HEK293 (cell line): Measurements from ENCODE around the gene DPM1.

Experiments used
- EGR2 ChIP-seq: fragments of 450-650 bp; formaldehyde crosslinking; IDR thresholded peaks from 2 replicates; pipeline ENCODE4 v1.5.1; 2016; ENCODE audit warnings: low read depth, missing biosample characterization, missing genetic modification characterization
- KLF8 ChIP-seq: fragments of 450-650 bp; formaldehyde crosslinking; IDR thresholded peaks from 2 replicates; pipeline ENCODE4 v1.5.1; 2016; ENCODE audit warnings: missing biosample characterization, missing genetic modification characterization
- PRDM1 ChIP-seq: fragments of 450-650 bp; formaldehyde crosslinking; IDR thresholded peaks from 2 replicates; pipeline ENCODE4; 2016; ENCODE audit warnings: missing biosample characterization, missing genetic modification characterization
- SP3 ChIP-seq: fragments of 450-650 bp; formaldehyde crosslinking; IDR thresholded peaks from 2 replicates; pipeline ENCODE4 v1.5.1; 2016; ENCODE audit warnings: missing biosample characterization, missing genetic modification characterization
- SP7 ChIP-seq: fragments of 450-650 bp; formaldehyde crosslinking; IDR thresholded peaks from 2 replicates; pipeline ENCODE4 v1.5.1; 2016; ENCODE audit warnings: missing biosample characterization, missing genetic modification characterization
- TCF7L2 ChIP-seq: IDR thresholded peaks from 2 replicates; pipeline ENCODE4 v1.6.1; 2011; ENCODE audit warnings: low read depth, mild to moderate bottlenecking, inconsistent platforms, low read length, moderate library complexity, borderline replicate concordance
- ZBTB48 ChIP-seq: fragments of 450-650 bp; formaldehyde crosslinking; IDR thresholded peaks from 2 replicates; pipeline ENCODE4 v1.5.1; 2016; ENCODE audit warnings: missing biosample characterization, missing genetic modification characterization
- ZEB2 ChIP-seq: fragments of 450-650 bp; formaldehyde crosslinking; IDR thresholded peaks from 2 replicates; pipeline ENCODE4 v1.5.1; 2016; ENCODE audit warnings: missing biosample characterization, missing genetic modification characterization
- ZFHX2 ChIP-seq: fragments of 450-650 bp; formaldehyde crosslinking; conservative IDR thresholded peaks from 2 replicates; pipeline ENCODE4 v1.5.1; 2016; ENCODE audit warnings: missing biosample characterization, missing genetic modification characterization
- ZNF112 ChIP-seq: fragments of 450-650 bp; formaldehyde crosslinking; IDR thresholded peaks from 2 replicates; pipeline ENCODE4 v1.5.0; 2017; ENCODE audit warnings: missing biosample characterization, missing genetic modification characterization
- ZNF184 ChIP-seq: fragments of 450-650 bp; IDR thresholded peaks from 2 replicates; pipeline ENCODE4 v1.5.1; 2018; ENCODE audit warnings: missing biosample characterization, mild to moderate bottlenecking, missing genetic modification characterization
- ZNF19 ChIP-seq: fragments of 450-650 bp; formaldehyde crosslinking; IDR thresholded peaks from 2 replicates; pipeline ENCODE4; 2016; ENCODE audit warnings: missing biosample characterization, missing genetic modification characterization, low read depth
- ZNF202 ChIP-seq: fragments of 450-650 bp; formaldehyde crosslinking; IDR thresholded peaks from 2 replicates; pipeline ENCODE4 v1.5.1; 2016; ENCODE audit warnings: missing biosample characterization, missing genetic modification characterization, borderline replicate concordance
- ZNF211 ChIP-seq: fragments of 450-650 bp; formaldehyde crosslinking; IDR thresholded peaks from 2 replicates; pipeline ENCODE4 v1.5.1; 2016; ENCODE audit warnings: low read depth, missing biosample characterization, missing genetic modification characterization
- ZNF24 ChIP-seq: fragments of 450-650 bp; formaldehyde crosslinking; IDR thresholded peaks from 2 replicates; pipeline ENCODE4 v1.5.1; 2016; ENCODE audit warnings: missing biosample characterization, missing genetic modification characterization
- ZNF350 ChIP-seq: fragments of 450-650 bp; formaldehyde crosslinking; IDR thresholded peaks from 2 replicates; pipeline ENCODE4 v1.5.0; 2017; ENCODE audit warnings: missing biosample characterization, mild to moderate bottlenecking, missing genetic modification characterization
- ZNF571 ChIP-seq: fragments of 450-650 bp; formaldehyde crosslinking; IDR thresholded peaks from 2 replicates; pipeline ENCODE4 v1.5.0; 2017; ENCODE audit warnings: missing biosample characterization, missing genetic modification characterization
- ZNF660 ChIP-seq: fragments of 450-650 bp; IDR thresholded peaks from 2 replicates; pipeline ENCODE4 v1.5.1; 2018; ENCODE audit warnings: missing biosample characterization, mild to moderate bottlenecking, missing genetic modification characterization
- ZNF747 ChIP-seq: fragments of 450-650 bp; formaldehyde crosslinking; IDR thresholded peaks from 2 replicates; pipeline ENCODE4 v1.5.1; 2016; ENCODE audit warnings: missing biosample characterization, missing genetic modification characterization
- TF ChIP-seq, protein P1 (sequence below): fragments of 450-650 bp; formaldehyde crosslinking; IDR thresholded peaks from 2 replicates; pipeline ENCODE4 v1.5.1; 2016; ENCODE audit warnings: missing biosample characterization, missing genetic modification characterization
- TF ChIP-seq, protein P2 (sequence below): fragments of 450-650 bp; formaldehyde crosslinking; IDR thresholded peaks from 2 replicates; pipeline ENCODE4 v1.5.1; 2017; ENCODE audit warnings: missing biosample characterization, missing genetic modification characterization
- TF ChIP-seq, protein P3 (sequence below): fragments of 450-650 bp; formaldehyde crosslinking; IDR thresholded peaks from 2 replicates; pipeline ENCODE4; 2016; ENCODE audit warnings: missing biosample characterization, missing genetic modification characterization
- TF ChIP-seq, protein P4 (sequence below): fragments of 450-650 bp; formaldehyde crosslinking; IDR thresholded peaks from 2 replicates; pipeline ENCODE4 v1.5.1; 2016; ENCODE audit warnings: missing biosample characterization, missing genetic modification characterization
- TF ChIP-seq, protein P5 (sequence below): fragments of 450-650 bp; formaldehyde crosslinking; IDR thresholded peaks from 2 replicates; pipeline ENCODE4 v1.5.1; 2016; ENCODE audit warnings: missing biosample characterization, missing genetic modification characterization
- TF ChIP-seq, protein P6 (sequence below): fragments of 450-650 bp; formaldehyde crosslinking; IDR thresholded peaks from 2 replicates; pipeline ENCODE4 v1.5.1; 2016; ENCODE audit warnings: missing biosample characterization, missing genetic modification characterization
- TF ChIP-seq, protein P7 (sequence below): fragments of 450-650 bp; formaldehyde crosslinking; IDR thresholded peaks from 2 replicates; pipeline ENCODE4 v1.5.1; 2016; ENCODE audit warnings: missing biosample characterization, missing genetic modification characterization

DPM1 gene

DNA sequence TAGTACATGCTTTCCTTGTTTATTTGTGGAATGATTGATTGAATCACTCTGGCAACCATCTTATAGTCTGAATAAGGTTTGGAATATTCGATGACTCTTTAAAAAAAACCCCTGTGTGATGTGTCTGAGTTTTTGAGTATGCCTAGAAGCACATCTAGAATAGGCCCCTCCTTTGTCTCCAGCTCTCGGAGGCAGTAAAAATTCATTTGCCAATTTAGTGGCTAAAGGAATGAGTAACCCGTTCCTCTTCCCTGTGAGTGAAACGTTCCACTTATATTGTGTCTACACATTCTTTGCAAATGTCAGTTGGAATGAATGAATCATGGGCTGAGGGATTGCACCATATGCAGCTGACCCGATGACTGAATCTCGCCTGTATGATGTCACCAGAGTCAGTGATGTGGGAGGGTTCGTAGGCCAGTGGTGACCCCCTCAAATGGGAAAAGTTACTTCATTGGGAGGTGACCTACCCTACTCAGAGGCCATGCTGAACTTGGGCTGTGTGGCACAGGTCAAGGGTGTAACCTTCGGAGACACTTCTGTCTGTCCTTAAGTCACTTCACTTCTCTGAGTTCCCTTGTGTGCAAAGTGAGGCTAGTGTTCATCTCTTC lies 21.8 kb upstream of the DPM1 start (continued):
- TF ChIP-seq, protein P1, sequence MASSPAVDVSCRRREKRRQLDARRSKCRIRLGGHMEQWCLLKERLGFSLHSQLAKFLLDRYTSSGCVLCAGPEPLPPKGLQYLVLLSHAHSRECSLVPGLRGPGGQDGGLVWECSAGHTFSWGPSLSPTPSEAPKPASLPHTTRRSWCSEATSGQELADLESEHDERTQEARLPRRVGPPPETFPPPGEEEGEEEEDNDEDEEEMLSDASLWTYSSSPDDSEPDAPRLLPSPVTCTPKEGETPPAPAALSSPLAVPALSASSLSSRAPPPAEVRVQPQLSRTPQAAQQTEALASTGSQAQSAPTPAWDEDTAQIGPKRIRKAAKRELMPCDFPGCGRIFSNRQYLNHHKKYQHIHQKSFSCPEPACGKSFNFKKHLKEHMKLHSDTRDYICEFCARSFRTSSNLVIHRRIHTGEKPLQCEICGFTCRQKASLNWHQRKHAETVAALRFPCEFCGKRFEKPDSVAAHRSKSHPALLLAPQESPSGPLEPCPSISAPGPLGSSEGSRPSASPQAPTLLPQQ (tag by site-specific recombination) = peak; percentile 71
- TF ChIP-seq ZNF747 (tag by site-specific recombination) (no peak), ZNF571 (tag by site-specific recombination) (no peak), TCF7L2 (no peak), ZNF211 (tag by site-specific recombination) (no peak), SP7 (tag by site-specific recombination) (peak; percentile 80; the same call in 1 of the 2 replicates), ZNF19 (tag by site-specific recombination) (no peak), PRDM1 (peak; percentile 17; the same call in 1 of the 2 replicates), ZNF184 (tag by site-specific recombination) (peak; percentile 57; the same call in 1 of the 2 replicates), ZEB2 (tag by site-specific recombination) (peak; percentile 92), EGR2 (0 out of 2 replicates have a peak, but pooled peaks have one; percentile 33), ZNF660 (tag by site-specific recombination) (peak; percentile 73; the same call in 1 of the 2 replicates), ZNF202 (tag by site-specific recombination) (no peak), ZNF24 (peak; percentile 94), ZFHX2 (tag by site-specific recombination) (peak; percentile 66), ZNF350 (no peak), KLF8 (tag by site-specific recombination) (no peak; the same call in 1 of the 2 replicates), SP3 (tag by site-specific recombination) (peak; percentile 58; the same call in 1 of the 2 replicates), ZBTB48 (tag by site-specific recombination) (no peak), ZNF112 (tag by site-specific recombination) (no peak)
- TF ChIP-seq, protein P2, sequence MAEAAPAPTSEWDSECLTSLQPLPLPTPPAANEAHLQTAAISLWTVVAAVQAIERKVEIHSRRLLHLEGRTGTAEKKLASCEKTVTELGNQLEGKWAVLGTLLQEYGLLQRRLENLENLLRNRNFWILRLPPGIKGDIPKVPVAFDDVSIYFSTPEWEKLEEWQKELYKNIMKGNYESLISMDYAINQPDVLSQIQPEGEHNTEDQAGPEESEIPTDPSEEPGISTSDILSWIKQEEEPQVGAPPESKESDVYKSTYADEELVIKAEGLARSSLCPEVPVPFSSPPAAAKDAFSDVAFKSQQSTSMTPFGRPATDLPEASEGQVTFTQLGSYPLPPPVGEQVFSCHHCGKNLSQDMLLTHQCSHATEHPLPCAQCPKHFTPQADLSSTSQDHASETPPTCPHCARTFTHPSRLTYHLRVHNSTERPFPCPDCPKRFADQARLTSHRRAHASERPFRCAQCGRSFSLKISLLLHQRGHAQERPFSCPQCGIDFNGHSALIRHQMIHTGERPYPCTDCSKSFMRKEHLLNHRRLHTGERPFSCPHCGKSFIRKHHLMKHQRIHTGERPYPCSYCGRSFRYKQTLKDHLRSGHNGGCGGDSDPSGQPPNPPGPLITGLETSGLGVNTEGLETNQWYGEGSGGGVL (tag by site-specific recombination) = peak; percentile 75
- TF ChIP-seq, protein P3, sequence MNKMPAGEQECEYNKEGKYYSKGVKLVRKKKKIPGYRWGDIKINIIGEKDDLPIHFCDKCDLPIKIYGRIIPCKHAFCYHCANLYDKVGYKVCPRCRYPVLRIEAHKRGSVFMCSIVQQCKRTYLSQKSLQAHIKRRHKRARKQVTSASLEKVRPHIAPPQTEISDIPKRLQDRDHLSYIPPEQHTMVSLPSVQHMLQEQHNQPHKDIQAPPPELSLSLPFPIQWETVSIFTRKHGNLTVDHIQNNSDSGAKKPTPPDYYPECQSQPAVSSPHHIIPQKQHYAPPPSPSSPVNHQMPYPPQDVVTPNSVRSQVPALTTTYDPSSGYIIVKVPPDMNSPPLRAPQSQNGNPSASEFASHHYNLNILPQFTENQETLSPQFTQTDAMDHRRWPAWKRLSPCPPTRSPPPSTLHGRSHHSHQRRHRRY (tag by site-specific recombination) = no peak
- TF ChIP-seq, protein P4, sequence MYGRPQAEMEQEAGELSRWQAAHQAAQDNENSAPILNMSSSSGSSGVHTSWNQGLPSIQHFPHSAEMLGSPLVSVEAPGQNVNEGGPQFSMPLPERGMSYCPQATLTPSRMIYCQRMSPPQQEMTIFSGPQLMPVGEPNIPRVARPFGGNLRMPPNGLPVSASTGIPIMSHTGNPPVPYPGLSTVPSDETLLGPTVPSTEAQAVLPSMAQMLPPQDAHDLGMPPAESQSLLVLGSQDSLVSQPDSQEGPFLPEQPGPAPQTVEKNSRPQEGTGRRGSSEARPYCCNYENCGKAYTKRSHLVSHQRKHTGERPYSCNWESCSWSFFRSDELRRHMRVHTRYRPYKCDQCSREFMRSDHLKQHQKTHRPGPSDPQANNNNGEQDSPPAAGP (tag by site-specific recombination) = peak; percentile 94
- TF ChIP-seq, protein P5, sequence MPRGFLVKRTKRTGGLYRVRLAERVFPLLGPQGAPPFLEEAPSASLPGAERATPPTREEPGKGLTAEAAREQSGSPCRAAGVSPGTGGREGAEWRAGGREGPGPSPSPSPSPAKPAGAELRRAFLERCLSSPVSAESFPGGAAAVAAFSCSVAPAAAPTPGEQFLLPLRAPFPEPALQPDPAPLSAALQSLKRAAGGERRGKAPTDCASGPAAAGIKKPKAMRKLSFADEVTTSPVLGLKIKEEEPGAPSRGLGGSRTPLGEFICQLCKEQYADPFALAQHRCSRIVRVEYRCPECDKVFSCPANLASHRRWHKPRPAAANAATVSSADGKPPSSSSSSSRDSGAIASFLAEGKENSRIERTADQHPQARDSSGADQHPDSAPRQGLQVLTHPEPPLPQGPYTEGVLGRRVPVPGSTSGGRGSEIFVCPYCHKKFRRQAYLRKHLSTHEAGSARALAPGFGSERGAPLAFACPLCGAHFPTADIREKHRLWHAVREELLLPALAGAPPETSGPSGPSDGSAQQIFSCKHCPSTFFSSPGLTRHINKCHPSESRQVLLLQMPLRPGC = peak; percentile 92
- TF ChIP-seq, protein P6, sequence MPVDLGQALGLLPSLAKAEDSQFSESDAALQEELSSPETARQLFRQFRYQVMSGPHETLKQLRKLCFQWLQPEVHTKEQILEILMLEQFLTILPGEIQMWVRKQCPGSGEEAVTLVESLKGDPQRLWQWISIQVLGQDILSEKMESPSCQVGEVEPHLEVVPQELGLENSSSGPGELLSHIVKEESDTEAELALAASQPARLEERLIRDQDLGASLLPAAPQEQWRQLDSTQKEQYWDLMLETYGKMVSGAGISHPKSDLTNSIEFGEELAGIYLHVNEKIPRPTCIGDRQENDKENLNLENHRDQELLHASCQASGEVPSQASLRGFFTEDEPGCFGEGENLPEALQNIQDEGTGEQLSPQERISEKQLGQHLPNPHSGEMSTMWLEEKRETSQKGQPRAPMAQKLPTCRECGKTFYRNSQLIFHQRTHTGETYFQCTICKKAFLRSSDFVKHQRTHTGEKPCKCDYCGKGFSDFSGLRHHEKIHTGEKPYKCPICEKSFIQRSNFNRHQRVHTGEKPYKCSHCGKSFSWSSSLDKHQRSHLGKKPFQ (tag by site-specific recombination) = no peak
- TF ChIP-seq, protein P7, sequence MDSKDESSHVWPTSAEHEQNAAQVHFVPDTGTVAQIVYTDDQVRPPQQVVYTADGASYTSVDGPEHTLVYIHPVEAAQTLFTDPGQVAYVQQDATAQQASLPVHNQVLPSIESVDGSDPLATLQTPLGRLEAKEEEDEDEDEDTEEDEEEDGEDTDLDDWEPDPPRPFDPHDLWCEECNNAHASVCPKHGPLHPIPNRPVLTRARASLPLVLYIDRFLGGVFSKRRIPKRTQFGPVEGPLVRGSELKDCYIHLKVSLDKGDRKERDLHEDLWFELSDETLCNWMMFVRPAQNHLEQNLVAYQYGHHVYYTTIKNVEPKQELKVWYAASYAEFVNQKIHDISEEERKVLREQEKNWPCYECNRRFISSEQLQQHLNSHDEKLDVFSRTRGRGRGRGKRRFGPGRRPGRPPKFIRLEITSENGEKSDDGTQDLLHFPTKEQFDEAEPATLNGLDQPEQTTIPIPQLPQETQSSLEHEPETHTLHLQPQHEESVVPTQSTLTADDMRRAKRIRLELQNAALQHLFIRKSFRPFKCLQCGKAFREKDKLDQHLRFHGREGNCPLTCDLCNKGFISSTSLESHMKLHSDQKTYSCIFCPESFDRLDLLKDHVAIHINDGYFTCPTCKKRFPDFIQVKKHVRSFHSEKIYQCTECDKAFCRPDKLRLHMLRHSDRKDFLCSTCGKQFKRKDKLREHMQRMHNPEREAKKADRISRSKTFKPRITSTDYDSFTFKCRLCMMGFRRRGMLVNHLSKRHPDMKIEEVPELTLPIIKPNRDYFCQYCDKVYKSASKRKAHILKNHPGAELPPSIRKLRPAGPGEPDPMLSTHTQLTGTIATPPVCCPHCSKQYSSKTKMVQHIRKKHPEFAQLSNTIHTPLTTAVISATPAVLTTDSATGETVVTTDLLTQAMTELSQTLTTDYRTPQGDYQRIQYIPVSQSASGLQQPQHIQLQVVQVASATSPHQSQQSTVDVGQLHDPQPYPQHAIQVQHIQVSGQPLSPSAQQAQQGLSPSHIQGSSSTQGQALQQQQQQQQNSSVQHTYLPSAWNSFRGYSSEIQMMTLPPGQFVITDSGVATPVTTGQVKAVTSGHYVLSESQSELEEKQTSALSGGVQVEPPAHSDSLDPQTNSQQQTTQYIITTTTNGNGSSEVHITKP = peak; percentile 54
